ENCODE data around the gene FARP1.

- TF ChIP-seq REST (IDR thresholded peaks at IDR 0.05; ENCODE audit: low read depth): no peak
- no peak for TF ChIP-seq FOXM1 (IDR thresholded peaks at IDR 0.05; ENCODE audit: borderline replicate concordance, low read depth)
- no peak for TF ChIP-seq TAF1 (IDR thresholded peaks at IDR 0.05; ENCODE audit: low read depth)
- TF ChIP-seq NFIC (IDR thresholded peaks at IDR 0.05): no peak
- TF ChIP-seq TEAD4 (IDR thresholded peaks at IDR 0.05): no peak
- no peak for TF ChIP-seq EP300 (IDR thresholded peaks at IDR 0.05; ENCODE audit: borderline replicate concordance)
- no peak for TF ChIP-seq EGR1 (IDR thresholded peaks at IDR 0.05)
- TF ChIP-seq RAD21 (IDR thresholded peaks at IDR 0.05; ENCODE audit: low read depth): no peak
- no peak for TF ChIP-seq CEBPB (IDR thresholded peaks at IDR 0.05)
- no peak for TF ChIP-seq YY1 (IDR thresholded peaks at IDR 0.05; ENCODE audit: low read depth)
- TF ChIP-seq USF1 (IDR thresholded peaks at IDR 0.05): no peak
- TF ChIP-seq MAX (IDR thresholded peaks at IDR 0.05): no peak
- TF ChIP-seq TCF12 (IDR thresholded peaks at IDR 0.05; ENCODE audit: low read depth): no peak
These were observed 94.4 kb downstream of the FARP1 start for GRCh38 chr13:98237331-98237730.
